Left lung (tissue), 10 donors: ENCODE measurements around the gene LRRC4B. TPM values are rescaled to one million over a fixed set of nuclear protein-coding genes. Genes with fewer than 3 reads are reported as not detected.
A peak's percentile ranks its signal among the peaks of the same experiment; 100 is the strongest.

Experiments used
- ATAC-seq: fragments of 200-7000 bp; cut with Tn5 transposase; one replicate; pipeline ENCODE4 v1.9.1; 2020; ENCODE audit warnings: moderate library complexity
- DNase-seq, 4 donors: peaks; one replicate each; pipeline ENCODE4 v3.0.0-alpha.2; 2013 to 2020
- H3K27ac ChIP-seq, 2 donors: fragments of 200-600 bp; sonication (generic) in 1 of 2; one replicate each; pipeline versions ENCODE4 v1.5.0 to v1.8.0; 2020 to 2021
- H3K27me3 ChIP-seq, 2 donors: fragments of 200-600 bp; sonication (generic) in 1 of 2; one replicate each; pipeline versions ENCODE4 v1.5.0 to v1.8.0; 2020 to 2021
- H3K36me3 ChIP-seq, 2 donors: fragments of 200-600 bp; sonication (generic) in 1 of 2; one replicate each; pipeline versions ENCODE4 v1.5.0 to v1.8.0; 2020 to 2021
- H3K4me1 ChIP-seq, 2 donors: fragments of 200-600 bp; one replicate each; pipeline ENCODE4 v1.8.0; 2021
- H3K4me3 ChIP-seq, 2 donors: fragments of 200-600 bp; sonication (generic) in 1 of 2; one replicate each; pipeline versions ENCODE4 v1.5.0 to v1.8.0; 2020 to 2021; ENCODE audit warnings: mild to moderate bottlenecking in 1 of 2
- H3K9me3 ChIP-seq, 2 donors: fragments of 200-600 bp; sonication (generic) in 1 of 2; one replicate each; pipeline versions ENCODE4 v1.5.0 to v1.8.0; 2020 to 2021
- CTCF ChIP-seq, 2 donors: fragments of 200-600 bp; sonication (generic) in 1 of 2; IDR thresholded peaks; one replicate each; pipeline versions ENCODE4 v1.5.0 to v1.8.0; 2021; ENCODE audit warnings: antibody characterized with exemption in 2 of 2
- intact Hi-C, 2 donors: fragments of 100-400 bp; cut with DNase I; formaldehyde crosslinking; loops; one replicate each; pipeline versions ENCODE4 v1.11.2 to v1.14.2; 2022
- polyA plus RNA-seq, 6 donors: library from polyadenylated mRNA; unstranded; fragments of 120-200 nt; gene quantifications; one replicate each; pipeline ENCODE4 v1.2.1, GENCODE V29; 2013; ENCODE audit not compliant: insufficient read length in 6 of 6
- total RNA-seq, 2 donors: library from RNA; stranded (reverse); fragmentation: NEBNext Ultra II Directional; extraction: Animal tissue kit (Norgen Biotek cat#: 25700); gene quantifications; one replicate each; pipeline ENCODE4 v1.2.1, GENCODE V29; 2021
- donor health status: DM: no; HTN: yes; CAD: no.
- donor health status: DM: no; HTN: no; CAD: no.

The LRRC4B gene
- total and polyA plus RNA-seq, 8 donors = 2.8 to 14.3 (median 10.0) TPM

- no peak overlapping the region for H3K27ac ChIP-seq
- H3K27me3 ChIP-seq = peaks cover 0 to 9% of the 10 kb centered on the region in 2 donors
- H3K4me3 ChIP-seq = no peak overlapping the region
- ATAC-seq (no peak), DNase-seq (peak in 1 of 4 donors; percentile 20)
- TF ChIP-seq CTCF (IDR thresholded peaks at IDR 0.05) = no peak
- intact Hi-C loops = no loop called here
- H3K9me3 ChIP-seq = no peaks in the 10 kb centered on the region
- H3K4me1 ChIP-seq = peaks cover 0 to 16% of the 10 kb centered on the region in 2 donors
- H3K36me3 ChIP-seq = peaks cover 0 to 41% of the 10 kb centered on the region in 2 donors
Measured at GRCh38 chr19:50485284-50485955, 82.8 kb downstream of the LRRC4B start.

GRCh38 chr19:50482916-50483315, 85.3 kb downstream of the LRRC4B start:
- DNase-seq = peak in 1 of 4 donors; percentile 55
- no peak for ATAC-seq

GRCh38 chr19:50482271-50482855, 85.9 kb downstream of the LRRC4B start:
- H3K9me3 ChIP-seq = no peaks in the 10 kb centered on the region
- peaks cover 0 to 4% of the 10 kb centered on the region in 2 donors for H3K27me3 ChIP-seq
- intact Hi-C loops = no loop called here
- H3K4me3 ChIP-seq = no peak overlapping the region
- peaks cover 5 to 19% of the 10 kb centered on the region in 2 donors for H3K4me1 ChIP-seq
- no peak for TF ChIP-seq CTCF (IDR thresholded peaks at IDR 0.05)
- no peak for ATAC-seq
- peaks cover 0 to 64% of the 10 kb centered on the region in 2 donors for H3K36me3 ChIP-seq
- no peak for DNase-seq
- no peak overlapping the region for H3K27ac ChIP-seq

More at GRCh38 chr19:50482916-50483315, 85.3 kb downstream of the LRRC4B start:
- peaks cover 0 to 64% of the 10 kb centered on the region in 2 donors for H3K36me3 ChIP-seq
- TF ChIP-seq CTCF (IDR thresholded peaks at IDR 0.05) = no peak
- peaks cover 0 to 19% of the 10 kb centered on the region in 2 donors for H3K4me1 ChIP-seq
- H3K9me3 ChIP-seq = no peaks in the 10 kb centered on the region
- intact Hi-C loops = no loop called here
- H3K27me3 ChIP-seq = peaks cover 0 to 9% of the 10 kb centered on the region in 2 donors
- H3K27ac ChIP-seq = no peak overlapping the region
- no peak overlapping the region for H3K4me3 ChIP-seq

- Histone ChIP-seq H3K36me3 (peaks cover 0 to 64% of the 10 kb centered on the region in 2 donors), H3K4me3 (no peak overlapping the region), H3K27ac (no peak overlapping the region), H3K27me3 (no peaks in the 10 kb centered on the region), H3K4me1 (peaks cover 9 to 21% of the 10 kb centered on the region in 2 donors), H3K9me3 (no peaks in the 10 kb centered on the region)
- intact Hi-C loops = no loop called here
- ATAC-seq (no peak), DNase-seq (peak in 1 of 4 donors; percentile 63)
- no peak for TF ChIP-seq CTCF (IDR thresholded peaks at IDR 0.05)
Measured at GRCh38 chr19:50481351-50482149, 86.7 kb downstream of the LRRC4B start.
